ENCODE results near the gene DSP. TPM values are rescaled to one million over a fixed set of nuclear protein-coding genes. Genes with fewer than 3 reads are reported as not detected.

DSP gene
- total and polyA plus RNA-seq, 2 of the 13 experiments (the other 11 are each of a cell fraction or from before 2014, with no cell fraction given), result 89.8 to 117 TPM

GRCh38 chr6:7580927-7581618, 39.6 kb downstream of the DSP start (continued):
- no peak for TF ChIP-seq GMEB2 (CRISPR knock-in tag; IDR thresholded peaks at IDR 0.05; ENCODE audit: low read depth)
- no peak for TF ChIP-seq SMARCC2 (IDR thresholded peaks at IDR 0.05)
- TF ChIP-seq KDM4B (CRISPR knock-in tag; IDR thresholded peaks at IDR 0.05), result no peak
- TF ChIP-seq HNRNPUL1 (IDR thresholded peaks at IDR 0.05; ENCODE audit: low read depth, low read length), result peak; percentile 100
- TF ChIP-seq CEBPG (CRISPR knock-in tag; IDR thresholded peaks at IDR 0.05), result peak; percentile 56; the same call in 1 of the 2 replicates
- no peak for TF ChIP-seq NFRKB (IDR thresholded peaks at IDR 0.05)
- no peak for TF ChIP-seq FLYWCH1 (CRISPR knock-in tag; IDR thresholded peaks at IDR 0.05)
- no peak for TF ChIP-seq PHF20 (CRISPR knock-in tag; IDR thresholded peaks at IDR 0.05)
- 0 out of 2 replicates have a peak, but pooled peaks have one; percentile 47 for TF ChIP-seq BRCA1 (CRISPR knock-in tag; IDR thresholded peaks at IDR 0.05)
- no peak for TF ChIP-seq KIAA2018 (CRISPR knock-in tag; IDR thresholded peaks at IDR 0.05; ENCODE audit: borderline replicate concordance)
- no peak for TF ChIP-seq ZNF747 (CRISPR knock-in tag; IDR thresholded peaks at IDR 0.05; ENCODE audit: borderline replicate concordance)
- no peak for TF ChIP-seq ZNF232 (CRISPR knock-in tag; IDR thresholded peaks at IDR 0.05; ENCODE audit: borderline replicate concordance)
- TF ChIP-seq ZMYM4 (CRISPR knock-in tag; IDR thresholded peaks at IDR 0.05), result peak; percentile 29; the same call in 1 of the 2 replicates
- no peak for TF ChIP-seq ELK4 (CRISPR knock-in tag; IDR thresholded peaks at IDR 0.05; ENCODE audit: borderline replicate concordance)
- no peak for TF ChIP-seq NFYB (CRISPR knock-in tag; IDR thresholded peaks at IDR 0.05)
- TF ChIP-seq ZNF672 (CRISPR knock-in tag; IDR thresholded peaks at IDR 0.05), result no peak
- TF ChIP-seq ZNF678 (CRISPR knock-in tag; IDR thresholded peaks at IDR 0.05), result no peak
- no peak for TF ChIP-seq ZNF619 (CRISPR knock-in tag; IDR thresholded peaks at IDR 0.05)
- TF ChIP-seq SNAPC2 (CRISPR knock-in tag; IDR thresholded peaks at IDR 0.05), result no peak
- TF ChIP-seq RORA (CRISPR knock-in tag; IDR thresholded peaks at IDR 0.05), result no peak
